Measurements from ENCODE around the gene SMARCAD1. TPM values are rescaled to one million over a fixed set of nuclear protein-coding genes. Genes with fewer than 3 reads are reported as not detected.

Gene SMARCAD1
- total and polyA plus RNA-seq, 2 experiments from 2014 or later = 23.8 to 86.2 TPM

GRCh38 chr4:94306713-94307112 is 99.0 kb downstream of the SMARCAD1 start:
- no peaks in the 10 kb centered on the region for H3F3A ChIP-seq (replicated peaks; ENCODE audit: low read depth)
- Mint-ChIP-seq H3K4me3 (no peak overlapping the region), H3K9me3 (peaks cover 10% of the 10 kb centered on the region; the same call in 1 of the 3 replicates), H3K4me1 (no peaks in the 10 kb centered on the region), H3K27ac (no peak overlapping the region), H3K27me3 (ENCODE audit: insufficient read depth, low read depth, poor library complexity) (no peaks in the 10 kb centered on the region), H3K36me3 (ENCODE audit: low read depth) (no peaks in the 10 kb centered on the region)
- no peaks in the 10 kb centered on the region for H3K79me2 ChIP-seq (replicated peaks; ENCODE audit: insufficient read depth)
- no peak overlapping the region for H3K27ac ChIP-seq (ENCODE audit: low read depth)
- no peak for ATAC-seq
- DNase-seq (ENCODE audit: low spot score) = no peak
- H3K4me3 ChIP-seq = no peak overlapping the region
- no peak overlapping the region for H2AFZ ChIP-seq
- H3K4me2 ChIP-seq = no peak overlapping the region
- no peaks in the 10 kb centered on the region for H4K20me1 ChIP-seq (replicated peaks; ENCODE audit: insufficient read depth)
- H3K4me1 ChIP-seq (ENCODE audit: insufficient read depth) = no peaks in the 10 kb centered on the region
- no peaks in the 10 kb centered on the region for H3K27me3 ChIP-seq (ENCODE audit: insufficient read depth)
- H3K9me2 ChIP-seq (ENCODE audit: insufficient read depth) = 0 out of 2 replicates have a peak, but pooled peaks cover 3% of the 10 kb centered on the region
- H3K36me3 ChIP-seq (ENCODE audit: insufficient read depth) = no peaks in the 10 kb centered on the region
- TF ChIP-seq ZNF462 (CRISPR knock-in tag; IDR thresholded peaks at IDR 0.05) = no peak
- no peak for TF ChIP-seq ZNF331 (CRISPR knock-in tag; IDR thresholded peaks at IDR 0.05; ENCODE audit: low read depth)
- TF ChIP-seq REST (IDR thresholded peaks at IDR 0.05; ENCODE audit: unreplicated experiment) = no peak
- no peak for TF ChIP-seq NANOG (IDR thresholded peaks at IDR 0.05; ENCODE audit: borderline replicate concordance)
- no peak for TF ChIP-seq EZH2 (IDR thresholded peaks at IDR 0.05; ENCODE audit: low read depth, unreplicated experiment)
- TF ChIP-seq EZH2phosphoT487 (IDR thresholded peaks at IDR 0.05; ENCODE audit: unreplicated experiment) = no peak
- TF ChIP-seq STAT1 (IDR thresholded peaks at IDR 0.05; ENCODE audit: unreplicated experiment) = no peak
- no peak for TF ChIP-seq CTCF (conservative IDR thresholded peaks at IDR 0.05; ENCODE audit: low read depth in 2 of 2)
- no peak for TF ChIP-seq CREB1 (CRISPR knock-in tag; IDR thresholded peaks at IDR 0.05; ENCODE audit: low read depth)
- TF ChIP-seq ETS1 (IDR thresholded peaks at IDR 0.05) = no peak
- no peak for TF ChIP-seq ZNF114 (CRISPR knock-in tag; IDR thresholded peaks at IDR 0.05)
- TF ChIP-seq JUNB (IDR thresholded peaks at IDR 0.05; ENCODE audit: unreplicated experiment) = no peak
- no peak for TF ChIP-seq POLR2AphosphoS5 (IDR thresholded peaks at IDR 0.05; ENCODE audit: low read depth)

All from GM23338 (cell line).